Neural progenitor cell (in vitro differentiated cells): ENCODE results near the gene TIMP2.

Experiments used
- CTCF ChIP-seq: fragments of 200-600 bp; sonication (generic); IDR thresholded peaks from 2 replicates; pipeline ENCODE4 v1.5.1; 2017; ENCODE audit warnings: antibody characterized with exemption, mild to moderate bottlenecking
- EZH2 ChIP-seq: fragments of 200-600 bp; sonication (generic); IDR thresholded peaks from 2 replicates; pipeline ENCODE4 v1.6.1; 2017; ENCODE audit warnings: antibody characterized with exemption, mild to moderate bottlenecking, moderate library complexity
- EZH2phosphoT487 ChIP-seq: fragments of 200-600 bp; sonication (generic); IDR thresholded peaks from 2 replicates; pipeline ENCODE4 v1.6.1; 2017; ENCODE audit warnings: antibody characterized with exemption

DNA sequence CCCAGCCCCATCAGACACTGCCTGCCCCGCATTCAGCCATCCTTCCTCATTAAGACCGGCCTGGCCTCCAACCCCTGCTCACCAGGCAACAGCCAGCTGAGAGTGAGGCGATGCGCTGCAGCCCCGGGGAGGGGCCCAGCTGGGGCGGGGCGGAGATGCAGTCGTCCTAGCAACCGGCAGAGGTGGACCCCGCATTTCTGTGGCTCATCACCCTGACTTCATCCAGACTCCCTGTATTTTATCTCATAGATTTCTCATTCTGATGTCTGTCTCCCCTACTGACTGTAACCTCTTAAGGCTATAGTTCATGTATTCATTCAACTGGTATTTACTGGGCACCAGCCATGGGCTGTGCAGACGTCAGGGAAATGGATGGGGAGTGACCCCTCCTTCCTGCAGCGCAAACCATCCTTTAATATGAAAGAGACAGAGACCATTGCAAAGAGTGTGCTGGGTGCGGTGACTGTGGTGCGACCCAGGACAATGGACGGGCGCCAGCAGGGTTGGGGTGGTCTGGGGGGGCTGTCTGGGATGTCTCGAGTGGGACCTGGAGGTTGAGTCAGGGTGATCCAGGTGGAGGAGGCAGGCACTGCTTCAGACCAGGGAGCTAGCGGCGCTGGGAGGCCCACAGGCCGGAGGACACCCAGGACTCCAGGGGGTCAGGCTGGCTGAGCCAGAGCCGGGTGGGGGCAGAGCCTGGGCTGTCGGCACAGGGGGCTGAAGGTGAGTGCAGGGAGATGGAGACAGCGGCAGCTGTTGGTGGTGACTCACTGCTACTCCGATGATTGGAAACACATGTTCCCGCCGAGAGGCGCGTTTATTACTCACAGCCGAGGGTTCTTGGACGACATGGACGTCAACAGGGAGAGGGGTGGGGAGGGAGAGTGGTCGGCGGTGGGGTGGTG is 10.5 kb upstream of the TIMP2 start:
- TF ChIP-seq CTCF (no peak), EZH2 (no peak), EZH2phosphoT487 (no peak)
